NOMO-1 treated with DMSO at 0.1 percent for 48 hours (cell line): ENCODE results near the gene NEDD4L.

ENCODE experiments used
- DNase-seq: peaks from one replicate; lab custom pipeline; 2025; ENCODE audit not compliant: unreplicated experiment; lab: John Stamatoyannopoulos, UW

The NEDD4L gene

GRCh38 chr18:58114766-58115165, 70.7 kb downstream of the NEDD4L start:
- DNase-seq: no peak

GRCh38 chr18:58116818-58117217, 72.8 kb downstream of the NEDD4L start:
- DNase-seq: no peak

- peak; percentile 25 for DNase-seq
Observed at GRCh38 chr18:58117786-58118403, 73.9 kb downstream of the NEDD4L start.

GRCh38 chr18:58118536-58118935, 74.5 kb downstream of the NEDD4L start:
- DNase-seq: no peak

GRCh38 chr18:58119819-58120218, 75.8 kb downstream of the NEDD4L start:
- no peak for DNase-seq

GRCh38 chr18:58124475-58124874, 80.4 kb downstream of the NEDD4L start:
- DNase-seq: no peak

GRCh38 chr18:58125183-58125582, 81.2 kb downstream of the NEDD4L start:
- no peak for DNase-seq

- DNase-seq: no peak
Observed at GRCh38 chr18:58125756-58126155, 81.7 kb downstream of the NEDD4L start.

- DNase-seq: no peak
Observed at GRCh38 chr18:58128381-58129374, 84.7 kb downstream of the NEDD4L start.

- DNase-seq: no peak
Observed at GRCh38 chr18:58132595-58133261, 88.7 kb downstream of the NEDD4L start.

- DNase-seq: peak; percentile 65
Observed at GRCh38 chr18:58135183-58135641, 91.2 kb downstream of the NEDD4L start.

- peak; percentile 78 for DNase-seq
Observed at GRCh38 chr18:58135701-58136331, 91.8 kb downstream of the NEDD4L start.

GRCh38 chr18:58136879-58137278, 92.9 kb downstream of the NEDD4L start:
- DNase-seq: no peak

GRCh38 chr18:58139459-58140386, 95.7 kb downstream of the NEDD4L start:
- DNase-seq: no peak

GRCh38 chr18:58140387-58141325, 96.6 kb downstream of the NEDD4L start:
- DNase-seq: no peak

- no peak for DNase-seq
Observed at GRCh38 chr18:58143386-58143785, 99.4 kb downstream of the NEDD4L start.

GRCh38 chr18:58144106-58144505, 100.1 kb downstream of the NEDD4L start:
- DNase-seq: no peak

GRCh38 chr18:58144671-58145285, 100.8 kb downstream of the NEDD4L start:
- no peak for DNase-seq
